A673 (cell line): Measurements from ENCODE around the gene GAB1. TPM values are rescaled to one million over a fixed set of nuclear protein-coding genes. Genes with fewer than 3 reads are reported as not detected.

Experiments
- BruUV-seq: library from RNA; stranded (reverse); fragments of 400-500 nt; replicated peaks from 2 replicates; lab custom pipeline; 2021; lab: Mats Ljungman, UMichigan
- CTCF ChIA-PET: fragments of 300-600 bp; sonication (Branson Sonifier 250); formaldehyde crosslinking; loops from one replicate; lab custom pipeline; 2022; ENCODE audit warnings: antibody characterized with exemption; lab: Charles Lee
- POLR2A ChIA-PET: fragments of 300-600 bp; sonication (Branson Sonifier 250); formaldehyde crosslinking; loops from one replicate; lab custom pipeline; 2022; ENCODE audit warnings: antibody characterized with exemption; ENCODE audit not compliant: low non-redundant PET; lab: Charles Lee
- DNase-seq: peaks from one replicate; pipeline ENCODE4 v3.0.0-alpha.2; 2015; ENCODE audit warnings: low spot score
- H3K27ac ChIP-seq: fragments of 200-600 bp; sonication (generic); 2 replicates; pipeline ENCODE4 v1.5.1; 2016; ENCODE audit warnings: mixed run types, low read depth, mild to moderate bottlenecking, mixed read lengths, antibody characterized with exemption, low read length; ENCODE audit not compliant: poor library complexity, severe bottlenecking
- H3K27me3 ChIP-seq: fragments of 200-600 bp; sonication (generic); replicated peaks from 2 replicates; pipeline ENCODE4 v1.6.1; 2017; ENCODE audit warnings: mixed run types, low read depth, mild to moderate bottlenecking, mixed read lengths, antibody characterized with exemption, low read length; ENCODE audit not compliant: insufficient read depth, poor library complexity
- H3K36me3 ChIP-seq: fragments of 200-600 bp; sonication (generic); 2 replicates; pipeline ENCODE4 v1.6.1; 2016; ENCODE audit warnings: mixed run types, mild to moderate bottlenecking, mixed read lengths, antibody characterized with exemption, low read length; ENCODE audit not compliant: insufficient read depth, poor library complexity, severe bottlenecking
- H3K4me1 ChIP-seq: fragments of 200-600 bp; sonication (generic); 2 replicates; pipeline ENCODE4 v1.6.1; 2017; ENCODE audit warnings: mixed run types, mild to moderate bottlenecking, mixed read lengths, antibody characterized with exemption, low read length; ENCODE audit not compliant: insufficient read depth, poor library complexity, severe bottlenecking
- H3K4me3 ChIP-seq: fragments of 200-600 bp; sonication (generic); 2 replicates; pipeline ENCODE4 v1.5.1; 2016; ENCODE audit warnings: low read depth, mixed run types, mild to moderate bottlenecking, mixed read lengths, low read length; ENCODE audit not compliant: poor library complexity, severe bottlenecking
- H3K9me3 ChIP-seq: fragments of 200-600 bp; sonication (generic); 2 replicates; pipeline ENCODE4 v1.6.1; 2016; ENCODE audit warnings: mixed run types, low read depth, mild to moderate bottlenecking, mixed read lengths, antibody characterized with exemption, low read length; ENCODE audit not compliant: poor library complexity, severe bottlenecking
- CTCF ChIP-seq: fragments of 300-800, 200-600 bp; sonication (generic); conservative IDR thresholded peaks from 2 replicates; pipeline ENCODE4 v1.5.1; 2017; ENCODE audit warnings: low read depth, mild to moderate bottlenecking, antibody characterized with exemption, low read length, moderate library complexity, mixed read lengths
- EZH2 ChIP-seq: fragments of 200-600 bp; sonication (generic); IDR thresholded peaks from 2 replicates; pipeline ENCODE4 v1.6.1; 2017; ENCODE audit warnings: borderline replicate concordance, low read depth, mild to moderate bottlenecking, mixed read lengths, antibody characterized with exemption, low read length; ENCODE audit not compliant: poor library complexity, severe bottlenecking
- intact Hi-C: fragments of 100-400 bp; cut with micrococcal nuclease; formaldehyde crosslinking; loops from one replicate; pipeline ENCODE4 v1.10.0; 2022; ENCODE audit not compliant: unreplicated experiment
- total RNA-seq: library from RNA; stranded (reverse); gene quantifications from 2 replicates; pipeline ENCODE4 v1.2.3, GENCODE V29; 2021

Gene GAB1
- total RNA-seq, 1 experiment from 2014 or later = 27.6 TPM

DNA sequence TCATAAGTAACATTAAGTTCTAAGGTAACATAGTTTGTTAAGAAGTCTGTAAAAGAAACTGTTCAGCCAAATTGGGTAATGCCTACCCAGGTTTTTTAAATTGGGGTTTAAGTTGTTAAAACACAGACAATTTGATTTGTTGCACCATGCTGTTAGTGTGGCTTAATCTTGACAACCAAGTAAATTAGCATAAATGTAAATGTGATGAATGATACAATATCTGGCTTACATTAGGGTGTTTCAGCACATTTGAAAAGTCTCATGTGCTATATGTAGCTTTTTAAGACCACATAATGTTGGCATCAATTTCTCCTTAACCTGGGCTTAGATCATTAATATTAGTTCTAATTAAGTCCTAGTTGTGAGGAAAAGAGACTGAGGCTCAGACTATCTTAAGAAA, 104.4 kb downstream of the GAB1 start:
- no peaks in the 10 kb centered on the region for H3K9me3 ChIP-seq
- TF ChIP-seq EZH2 = no peak
- no peak for TF ChIP-seq CTCF
- no peak overlapping the region for H3K4me3 ChIP-seq
- no peak overlapping the region for H3K27ac ChIP-seq
- H3K36me3 ChIP-seq = no peaks in the 10 kb centered on the region
- H3K4me1 ChIP-seq = no peaks in the 10 kb centered on the region
- ChIA-PET CTCF (no interaction called here), POLR2A (no interaction called here)
- intact Hi-C loops = no loop called here
- DNase-seq = no peak
- H3K27me3 ChIP-seq = no peaks in the 10 kb centered on the region
- no TSS peak for BruUV-seq

DNA sequence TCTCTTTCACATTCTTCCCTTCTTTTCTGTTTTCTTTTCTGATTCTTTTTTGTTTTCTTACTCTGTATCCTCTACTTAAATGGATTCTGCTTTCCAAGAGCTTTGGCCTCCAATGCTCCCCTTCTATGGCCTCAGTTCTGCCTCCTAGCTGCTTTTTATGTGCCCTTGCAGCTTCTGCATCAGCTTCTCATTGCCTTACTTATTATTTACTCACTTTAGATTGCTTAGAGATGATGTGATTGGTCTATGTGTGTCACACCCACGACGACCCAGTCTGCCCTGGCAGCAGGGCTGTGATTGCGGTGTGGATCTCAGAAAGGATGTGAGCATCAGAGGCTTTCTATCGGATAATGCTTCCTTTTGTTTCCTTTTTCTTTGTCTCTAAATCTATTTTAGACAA, 105.0 kb downstream of the GAB1 start:
- no TSS peak for BruUV-seq
- TF ChIP-seq CTCF (peak; percentile 21; the same call in 1 of the 2 replicates), EZH2 (no peak)
- Histone ChIP-seq H3K4me1 (no peaks in the 10 kb centered on the region), H3K36me3 (no peaks in the 10 kb centered on the region), H3K27me3 (no peaks in the 10 kb centered on the region), H3K9me3 (no peaks in the 10 kb centered on the region), H3K27ac (no peak overlapping the region), H3K4me3 (no peak overlapping the region)
- POLR2A ChIA-PET = no interaction called here
- intact Hi-C loops = no loop called here
- CTCF ChIA-PET = no interaction called here
- no peak for DNase-seq

DNA sequence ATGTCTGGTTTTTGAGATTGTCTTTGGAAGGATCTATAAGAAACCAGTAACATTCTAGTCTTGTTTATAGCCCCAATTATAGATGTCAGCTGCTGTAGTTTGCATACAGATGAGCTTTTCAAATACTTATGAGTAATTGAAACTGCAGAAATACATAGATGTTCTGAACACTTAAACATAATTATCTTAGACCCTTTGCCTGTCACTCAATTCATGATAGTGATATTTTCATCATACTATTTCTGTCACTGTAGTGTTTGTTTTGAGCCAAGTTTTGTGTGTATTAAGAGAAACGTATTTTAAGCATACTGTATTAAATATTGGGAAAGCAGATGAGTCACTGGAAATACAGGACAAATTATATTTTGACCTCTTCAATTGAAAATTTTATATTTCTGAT, 107.1 kb downstream of the GAB1 start:
- ChIA-PET CTCF (no interaction called here), POLR2A (interaction anchor here (0.6 kb wide), 2 partner anchors 17 to 21 kb away, joined by 3 to 6 read pairs; no protein-coding TSS in a partner anchor)
- TF ChIP-seq CTCF (no peak), EZH2 (no peak)
- no peaks in the 10 kb centered on the region for H3K36me3 ChIP-seq
- no peak overlapping the region for H3K27ac ChIP-seq
- H3K9me3 ChIP-seq = no peaks in the 10 kb centered on the region
- intact Hi-C loops = no loop called here
- no peaks in the 10 kb centered on the region for H3K27me3 ChIP-seq
- BruUV-seq = no TSS peak
- H3K4me3 ChIP-seq = no peak overlapping the region
- no peak for DNase-seq
- H3K4me1 ChIP-seq = no peaks in the 10 kb centered on the region
